Aorta (tissue), 5 donors: ENCODE results near the gene TOX2. TPM values are rescaled to one million over a fixed set of nuclear protein-coding genes. Genes with fewer than 3 reads are reported as not detected.

Experiments used
- ATAC-seq: fragments of 200-7000 bp; cut with Tn5 transposase; one replicate; pipeline ENCODE4 v1.9.1; 2022; ENCODE audit warnings: moderate library complexity; ENCODE audit not compliant: low FRiP score
- DNase-seq, 2 donors: peaks; one replicate each; pipeline ENCODE4 v3.0.0-alpha.2; 2020
- H3K27ac ChIP-seq, 2 donors: one replicate each; pipeline ENCODE4 v1.5.1; 2013; ENCODE audit warnings: low read length in 2 of 2, mild to moderate bottlenecking in 2 of 2, moderate library complexity in 2 of 2, control low read depth in 1 of 2, inconsistent platforms in 1 of 2, low read depth in 1 of 2
- H3K27me3 ChIP-seq, 2 donors: one replicate each; pipeline ENCODE4 v1.6.1; 2013; ENCODE audit warnings: control low read depth in 1 of 2, low read length in 1 of 2, mild to moderate bottlenecking in 1 of 2, moderate library complexity in 1 of 2; ENCODE audit not compliant: insufficient read depth in 2 of 2, control insufficient read depth in 1 of 2
- H3K36me3 ChIP-seq, 2 donors: one replicate each; pipeline ENCODE4 v1.6.1; 2013; ENCODE audit warnings: control low read depth in 1 of 2, low read length in 1 of 2, mild to moderate bottlenecking in 1 of 2; ENCODE audit not compliant: insufficient read depth in 2 of 2, control insufficient read depth in 1 of 2
- H3K4me1 ChIP-seq, 2 donors: one replicate each; pipeline ENCODE4 v1.6.1; 2013; ENCODE audit warnings: low read length in 2 of 2, control low read depth in 1 of 2, mild to moderate bottlenecking in 1 of 2, moderate library complexity in 1 of 2; ENCODE audit not compliant: insufficient read depth in 2 of 2, control insufficient read depth in 1 of 2
- H3K4me3 ChIP-seq, 2 donors: one replicate each; pipeline ENCODE4 v1.5.1; 2013; ENCODE audit warnings: low read length in 2 of 2, control low read depth in 1 of 2, mild to moderate bottlenecking in 1 of 2
- H3K9me3 ChIP-seq: one replicate; pipeline ENCODE4 v1.6.1; 2013; ENCODE audit warnings: mild to moderate bottlenecking, low read length; ENCODE audit not compliant: control insufficient read depth
- WGBS, 2 donors: extraction: QIAGEN DNeasy Blood & Tissue Kit; methylation state at CpG; one replicate each; pipeline ENCODE4 v1.1.7; 2013; 5-methylcytosine and 5-hydroxymethylcytosine counted together
- intact Hi-C, 2 donors: fragments of 100-400 bp; cut with DNase I; formaldehyde crosslinking; loops; one replicate each; pipeline versions ENCODE4 v1.14.2 to v1.15.0; 2022
- polyA plus RNA-seq, 2 donors: library from polyadenylated mRNA; stranded (reverse); fragments of 200-250 nt; gene quantifications; one replicate each; pipeline ENCODE4 v1.2.3, GENCODE V29; 2013
- total RNA-seq, 2 donors: library from RNA; stranded (reverse); fragmentation: NEBNext Ultra II Directional; extraction: Animal tissue kit (Norgen Biotek cat#: 25700); gene quantifications; one replicate each; pipeline ENCODE4 v1.2.1, GENCODE V29; 2021
- donor health status: healthy with polysubstance abuse.
- donor health status: Bipolar disorder and iron deficiency.
- donor health status: DM: no; HTN: no; CAD: no.
- donor health status: DM: no; HTN: no; CAD: no.
- donor health status: DM: yes; HTN: yes; CAD: no.

TOX2 gene
- total and polyA plus RNA-seq, 4 donors: 1.1 to 17.2 (median 9.4) TPM

- no peak for ATAC-seq
- Histone ChIP-seq H3K27me3 (no peaks in the 10 kb centered on the region), H3K27ac (no peak overlapping the region), H3K9me3 (no peaks in the 10 kb centered on the region), H3K4me3 (no peak overlapping the region), H3K36me3 (no peaks in the 10 kb centered on the region), H3K4me1 (peaks cover 0 to 5% of the 10 kb centered on the region in 2 donors)
- DNase-seq: no peak
- intact Hi-C loops: no loop called here
- 94 to 97% methylated on average over 6 of the region's 6 CpGs for WGBS, 2 donors
Measured at GRCh38 chr20:44021186-44021585, 106.5 kb downstream of the TOX2 start.

GRCh38 chr20:44021900-44022299 is 107.2 kb downstream of the TOX2 start:
- Histone ChIP-seq H3K27me3 (no peaks in the 10 kb centered on the region), H3K27ac (no peak overlapping the region), H3K4me1 (peaks cover 0 to 5% of the 10 kb centered on the region in 2 donors), H3K4me3 (no peak overlapping the region), H3K36me3 (no peaks in the 10 kb centered on the region), H3K9me3 (no peaks in the 10 kb centered on the region)
- ATAC-seq (no peak), DNase-seq (no peak)
- WGBS, 2 donors: 97% methylated on average over 10 of the region's 10 CpGs
- intact Hi-C loops: no loop called here

GRCh38 chr20:44022464-44022863 is 107.8 kb downstream of the TOX2 start:
- ATAC-seq (no peak), DNase-seq (no peak)
- H3K27me3 ChIP-seq: no peaks in the 10 kb centered on the region
- H3K4me1 ChIP-seq: peaks cover 0 to 5% of the 10 kb centered on the region in 2 donors
- H3K9me3 ChIP-seq: no peaks in the 10 kb centered on the region
- H3K36me3 ChIP-seq: no peaks in the 10 kb centered on the region
- no peak overlapping the region for H3K27ac ChIP-seq
- no peak overlapping the region for H3K4me3 ChIP-seq
- intact Hi-C loops: no loop called here
- WGBS, 2 donors: 93 to 100% methylated on average over 2 of the region's 2 CpGs

DNA sequence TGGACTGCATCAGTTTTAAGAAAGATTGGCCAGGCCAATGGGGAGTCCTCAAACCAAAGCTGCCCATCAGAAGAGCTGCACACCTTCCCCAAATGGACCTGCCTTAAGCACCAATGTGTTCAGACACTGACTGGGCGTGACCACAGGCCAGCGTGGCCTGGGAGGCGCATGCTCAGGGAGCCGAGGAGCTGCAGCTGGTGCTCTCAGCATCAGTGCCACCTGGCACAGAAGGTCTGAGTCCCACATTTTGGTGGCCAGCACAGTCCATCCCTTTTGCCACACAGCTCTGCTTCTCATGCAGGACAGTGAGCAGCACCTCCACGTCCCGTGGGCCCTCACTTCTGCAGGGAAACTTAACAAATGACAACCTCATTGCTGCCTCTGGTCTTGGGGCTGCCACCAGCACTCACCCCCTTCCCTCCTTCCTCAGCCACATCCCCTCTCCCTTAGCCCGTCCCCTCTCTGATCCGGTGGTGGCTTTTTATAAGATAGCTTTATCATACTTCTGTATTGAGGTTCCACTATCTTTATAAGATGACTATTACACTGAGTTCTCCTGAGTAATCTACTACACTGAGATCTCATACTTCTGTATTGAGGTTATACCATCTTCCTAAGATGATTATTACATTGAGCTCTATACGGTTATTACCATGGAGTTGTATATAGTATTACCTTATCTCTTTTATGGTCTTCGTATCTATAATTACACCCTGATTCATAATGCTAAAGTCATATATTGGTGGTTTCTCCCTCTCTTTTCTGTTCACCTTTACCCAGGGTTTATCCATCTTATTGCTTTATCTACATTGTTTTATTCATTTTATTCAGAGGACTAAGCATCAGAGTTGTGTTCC is 109.1 kb downstream of the TOX2 start:
- ATAC-seq (no peak), DNase-seq (no peak)
- Histone ChIP-seq H3K27me3 (no peaks in the 10 kb centered on the region), H3K9me3 (no peaks in the 10 kb centered on the region), H3K36me3 (no peaks in the 10 kb centered on the region), H3K4me3 (no peak overlapping the region), H3K4me1 (peaks cover 0 to 5% of the 10 kb centered on the region in 2 donors), H3K27ac (no peak overlapping the region)
- WGBS, 2 donors: 90 to 92% methylated on average over 10 of the region's 10 CpGs
- intact Hi-C loops: no loop called here

DNA sequence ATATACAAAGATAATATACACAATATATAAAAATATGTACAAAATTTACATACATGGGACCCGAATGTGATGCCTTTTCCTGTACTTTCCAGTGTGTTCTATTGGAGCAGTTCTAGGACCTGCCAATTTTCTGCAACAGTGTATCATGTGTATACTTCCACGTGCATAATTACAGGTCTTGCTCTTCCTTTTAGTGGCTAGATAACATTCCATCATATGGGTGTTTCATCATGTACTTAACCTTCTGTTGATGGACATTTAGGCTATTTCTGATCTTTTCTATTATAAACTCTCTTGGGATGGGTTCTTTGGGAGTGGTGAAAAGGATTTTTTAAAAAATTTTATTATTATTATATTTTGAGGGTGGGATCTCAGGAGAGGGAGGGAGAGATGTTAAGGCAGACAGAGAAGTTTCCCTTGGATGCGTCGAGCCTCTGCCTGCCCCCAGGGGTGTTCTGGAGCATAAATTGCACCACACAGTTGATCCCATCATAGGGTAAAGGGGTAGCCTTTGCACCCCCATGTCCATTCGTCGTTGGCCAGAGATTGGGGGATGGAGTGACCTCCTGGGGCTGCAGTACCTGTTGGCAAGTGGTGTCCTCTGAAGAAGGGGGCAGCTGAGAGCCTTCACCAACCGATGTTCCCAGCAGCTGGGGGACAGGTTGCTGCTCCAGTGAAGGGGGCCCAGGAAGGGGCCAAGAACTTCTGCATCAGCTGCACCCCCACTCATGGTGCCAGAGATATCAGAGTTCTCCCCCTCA is 110.3 kb downstream of the TOX2 start:
- H3K4me3 ChIP-seq: no peak overlapping the region
- H3K4me1 ChIP-seq: no peaks in the 10 kb centered on the region
- H3K27me3 ChIP-seq: no peaks in the 10 kb centered on the region
- intact Hi-C loops: no loop called here
- WGBS, 2 donors: 82 to 85% methylated on average over 7 of the region's 7 CpGs
- ATAC-seq (no peak), DNase-seq (no peak)
- no peaks in the 10 kb centered on the region for H3K36me3 ChIP-seq
- H3K9me3 ChIP-seq: no peaks in the 10 kb centered on the region
- H3K27ac ChIP-seq: no peak overlapping the region

GRCh38 chr20:44025756-44026155 is 111.1 kb downstream of the TOX2 start:
- Histone ChIP-seq H3K36me3 (no peaks in the 10 kb centered on the region), H3K27ac (no peak overlapping the region), H3K4me1 (no peaks in the 10 kb centered on the region), H3K9me3 (no peaks in the 10 kb centered on the region), H3K27me3 (no peaks in the 10 kb centered on the region), H3K4me3 (no peak overlapping the region)
- DNase-seq (no peak), ATAC-seq (no peak)
- 93 to 97% methylated on average over 6 of the region's 6 CpGs for WGBS, 2 donors
- intact Hi-C loops: no loop called here

DNA sequence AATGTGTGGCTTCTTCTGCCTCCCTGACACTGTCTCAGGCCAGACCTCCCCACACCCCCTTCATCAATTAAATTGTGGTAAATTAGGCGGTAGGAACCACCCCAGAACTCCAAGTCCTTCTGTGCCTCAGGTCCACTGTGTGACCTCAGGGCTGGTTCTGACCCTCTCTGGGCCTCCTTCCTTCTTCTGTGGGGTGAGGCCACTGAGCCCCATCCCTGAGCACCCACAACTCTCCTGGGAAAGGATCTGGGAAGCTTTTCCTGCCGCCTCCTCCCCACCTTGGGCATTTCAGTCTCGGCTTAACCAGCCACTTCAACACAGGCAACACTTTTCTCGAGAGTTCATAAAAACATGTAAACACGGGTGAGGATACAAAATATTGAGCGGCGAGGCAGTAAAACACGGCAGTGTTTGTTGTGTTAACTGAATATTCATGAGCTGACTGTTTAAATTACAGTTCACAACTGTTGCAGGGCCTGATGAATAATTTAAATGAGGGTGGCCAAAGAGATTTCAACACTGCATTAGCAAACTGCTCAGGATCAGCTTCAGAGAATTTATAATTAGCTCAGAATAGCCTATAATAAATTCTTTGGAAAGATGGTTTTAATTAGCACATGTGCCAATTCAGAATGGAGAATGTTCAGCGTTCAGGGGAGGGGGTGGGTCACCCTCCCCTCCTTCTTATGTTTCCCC is 112.1 kb downstream of the TOX2 start:
- H3K36me3 ChIP-seq: no peaks in the 10 kb centered on the region
- no peaks in the 10 kb centered on the region for H3K9me3 ChIP-seq
- no peak for ATAC-seq
- WGBS, 2 donors: 82 to 86% methylated on average over 9 of the region's 9 CpGs
- no peak overlapping the region for H3K27ac ChIP-seq
- H3K4me1 ChIP-seq: no peaks in the 10 kb centered on the region
- intact Hi-C loops: no loop called here
- H3K4me3 ChIP-seq: no peak overlapping the region
- no peak for DNase-seq
- H3K27me3 ChIP-seq: no peaks in the 10 kb centered on the region

- Histone ChIP-seq H3K4me3 (no peak overlapping the region), H3K27me3 (no peaks in the 10 kb centered on the region), H3K9me3 (no peaks in the 10 kb centered on the region), H3K36me3 (no peaks in the 10 kb centered on the region), H3K4me1 (no peaks in the 10 kb centered on the region), H3K27ac (no peak overlapping the region)
- DNase-seq: no peak
- 93 to 94% methylated on average over 11 of the region's 11 CpGs for WGBS, 2 donors
- no peak for ATAC-seq
- intact Hi-C loops: no loop called here
Measured at GRCh38 chr20:44027343-44028002, 112.8 kb downstream of the TOX2 start.
